K562 (cell line): Measurements from ENCODE around the gene CLIC1. TPM values are rescaled to one million over a fixed set of nuclear protein-coding genes. Genes with fewer than 3 reads are reported as not detected.

Source experiments
- CHD2 ChIP-seq: IDR thresholded peaks from 2 replicates; pipeline ENCODE4 v1.6.1; 2011; ENCODE audit warnings: low read depth, low read length
- HDAC1 ChIP-seq, 2 experiments: fragments of 450-650 bp; IDR thresholded peaks; 2 replicates each; pipeline ENCODE4 v1.6.1; 2016 to 2017; ENCODE audit warnings: inconsistent platforms in 1 of 2, mild to moderate bottlenecking in 1 of 2, moderate library complexity in 1 of 2
- IFI16 ChIP-seq: fragments of 250-450 bp; sonication (Bioruptor Pico); IDR thresholded peaks from 2 replicates; pipeline ENCODE4 v2.1.2; 2022; ENCODE audit warnings: mild to moderate bottlenecking, inconsistent platforms
- KAT7 ChIP-seq: sonication (generic); formaldehyde crosslinking; IDR thresholded peaks from 2 replicates; pipeline ENCODE4 v1.8.0; 2022; ENCODE audit warnings: missing genetic modification reagents, mild to moderate bottlenecking, borderline replicate concordance
- KLF13 ChIP-seq: fragments of 450-650 bp; IDR thresholded peaks from 2 replicates; pipeline ENCODE4 v1.6.1; 2016; ENCODE audit warnings: missing genetic modification characterization, low read depth, mild to moderate bottlenecking, missing compliant biosample characterization, moderate library complexity, borderline replicate concordance
- LEF1 ChIP-seq: fragments of 450-650 bp; IDR thresholded peaks from 2 replicates; pipeline ENCODE4 v1.6.1; 2016; ENCODE audit warnings: mild to moderate bottlenecking
- MTA1 ChIP-seq: fragments of 450-650 bp; IDR thresholded peaks from 2 replicates; pipeline ENCODE4 v1.6.1; 2017; ENCODE audit warnings: borderline replicate concordance
- NCOR1 ChIP-seq: fragments of 450-650 bp; IDR thresholded peaks from 2 replicates; pipeline ENCODE4 v1.6.1; 2016; ENCODE audit warnings: mild to moderate bottlenecking, moderate library complexity
- SMC3 ChIP-seq: conservative IDR thresholded peaks from 2 replicates; pipeline ENCODE4 v1.6.1; 2011; ENCODE audit warnings: low read depth, low read length, improper control_type of control experiment; ENCODE audit not compliant: insufficient read depth
- SREBF1 ChIP-seq: fragments of 150-350 bp; IDR thresholded peaks from 2 replicates; pipeline ENCODE4 v1.6.1; 2014; ENCODE audit warnings: antibody characterized with exemption, low read depth, low read length, borderline replicate concordance
- SUPT5H ChIP-seq: fragments of 450-650 bp; IDR thresholded peaks from 2 replicates; pipeline ENCODE4 v1.6.1; 2016
- TCFL5 ChIP-seq: fragments of 250-450 bp; sonication (Bioruptor Pico); conservative IDR thresholded peaks from 2 replicates; pipeline ENCODE4 v1.6.1; 2021; ENCODE audit warnings: mild to moderate bottlenecking, moderate library complexity, matching md5 sums
- TRIM24 ChIP-seq, 2 experiments: fragments of 450-650 bp; IDR thresholded peaks; 2 replicates each; pipeline ENCODE4 v1.6.1; 2016
- ZNF696 ChIP-seq: fragments of 250-450 bp; sonication (Bioruptor Pico); conservative IDR thresholded peaks from 2 replicates; pipeline ENCODE4 v1.4.0; 2020; ENCODE audit warnings: mild to moderate bottlenecking, moderate library complexity
- polyA plus RNA-seq, 8 experiments: library from polyadenylated mRNA; depleted of rRNA in 4 of 8; stranded (reverse) in 5 of 8; unstranded in 3 of 8; fragments of >200 nt; fragmentation: Nextera tagmentation in 2 of 8; fragmentation: Illumina TruSeq in 1 of 8; extraction: Ambion mirVana in 2 of 8; extraction: Trizol in 1 of 8; gene quantifications; 2 replicates each; pipeline versions ENCODE4 v1.2.1 to v1.2.3, GENCODE V29; 2011 to 2014; ENCODE audit warnings: inconsistent platforms in 1 of 8, missing spikeins in 1 of 8
- total RNA-seq, 7 experiments: library from RNA; depleted of rRNA in 6 of 7; stranded (reverse); fragments of >200 nt in 6 of 7; fragmentation: Illumina TruSeq in 2 of 7; extraction: Trizol in 2 of 7; gene quantifications; 2 replicates each; pipeline versions ENCODE4 v1.2.1 to v1.2.3, GENCODE V29; 2011 to 2021; ENCODE audit warnings: low replicate concordance in 1 of 7
- TF ChIP-seq, protein P1 (sequence below): sonication (generic); formaldehyde crosslinking; IDR thresholded peaks from 2 replicates; pipeline ENCODE4 v1.8.0; 2022; ENCODE audit warnings: mild to moderate bottlenecking, missing genetic modification reagents
- TF ChIP-seq, protein P2 (sequence below): sonication (generic); formaldehyde crosslinking; IDR thresholded peaks from 2 replicates; pipeline ENCODE4 v1.8.1; 2022; ENCODE audit warnings: missing genetic modification reagents
- TF ChIP-seq, protein P3 (sequence below): fragments of 450-650 bp; IDR thresholded peaks from 2 replicates; pipeline ENCODE4 v1.6.1; 2016; ENCODE audit warnings: mild to moderate bottlenecking
- TF ChIP-seq, protein P4 (sequence below): fragments of 450-650 bp; formaldehyde crosslinking; IDR thresholded peaks from 2 replicates; pipeline ENCODE4 v1.4.0; 2020; ENCODE audit warnings: mild to moderate bottlenecking, moderate library complexity

Gene CLIC1
- total and polyA plus RNA-seq, 9 of the 15 experiments (the other 6 are each of a cell fraction or from before 2014, with no cell fraction given): 1,267 to 2,419 (median 1,808) TPM

DNA sequence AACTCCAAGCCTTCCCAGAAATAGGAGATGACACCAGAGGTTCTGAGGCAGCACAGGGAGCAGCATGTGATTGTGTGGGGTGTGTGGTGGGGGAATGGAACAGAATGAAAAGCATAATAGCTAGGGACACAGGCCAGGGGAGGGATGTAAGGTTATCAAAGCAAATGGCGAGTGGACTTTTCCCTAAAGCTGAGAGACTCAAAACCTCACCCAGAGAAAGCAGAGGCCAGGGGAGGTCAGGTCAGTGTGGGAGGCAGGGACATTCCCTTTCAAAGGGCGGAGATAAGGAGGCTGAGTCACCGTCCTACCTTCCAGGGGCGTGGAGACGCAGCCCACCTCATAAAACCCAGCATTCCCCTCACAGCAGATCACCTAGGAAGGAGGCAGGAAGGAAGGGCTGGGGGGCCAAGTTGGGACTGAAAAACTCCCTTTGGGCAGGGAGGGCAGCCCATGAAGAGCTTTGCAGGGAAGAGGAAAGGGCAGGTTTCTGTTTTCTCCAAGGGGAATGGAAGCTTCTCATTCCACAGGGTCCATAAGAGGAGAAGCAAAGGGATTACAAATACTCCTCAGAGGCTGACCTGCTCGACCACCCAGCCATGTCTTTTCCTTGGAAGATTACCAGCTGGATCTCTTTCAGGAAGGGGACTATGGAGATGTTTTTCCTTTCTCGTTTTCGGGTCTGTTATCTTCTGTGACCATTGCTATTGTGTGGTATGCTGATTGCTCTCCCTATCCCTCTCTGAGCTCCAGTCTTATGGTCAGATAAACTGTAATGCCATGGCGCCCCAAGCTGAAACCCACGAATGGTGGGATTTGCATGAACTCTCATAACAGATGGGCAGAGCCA, 45.9 kb downstream of the CLIC1 start (continued):
- TF ChIP-seq TCFL5 (CRISPR knock-in tag) (no peak), IFI16 (CRISPR knock-in tag) (no peak), HDAC1 (IDR thresholded peaks at IDR 0.05) (peak; percentile 79 to 94; a peak in 2 of 4 replicates), LEF1 (peak; percentile 95), MTA1 (peak; percentile 93), CHD2 (peak; percentile 51; the same call in 1 of the 2 replicates), KAT7 (CRISPR knock-in tag) (peak; percentile 94), SREBF1 (no peak; the same call in 1 of the 2 replicates), TRIM24 (IDR thresholded peaks at IDR 0.05) (peak; percentile 51 to 55; a peak in 2 of 4 replicates), NCOR1 (peak; percentile 81), KLF13 (tag) (peak; percentile 64), SUPT5H (peak; percentile 81), SMC3 (peak; percentile 5; the same call in 1 of the 2 replicates), ZNF696 (CRISPR knock-in tag) (no peak)
- TF ChIP-seq, protein P1, sequence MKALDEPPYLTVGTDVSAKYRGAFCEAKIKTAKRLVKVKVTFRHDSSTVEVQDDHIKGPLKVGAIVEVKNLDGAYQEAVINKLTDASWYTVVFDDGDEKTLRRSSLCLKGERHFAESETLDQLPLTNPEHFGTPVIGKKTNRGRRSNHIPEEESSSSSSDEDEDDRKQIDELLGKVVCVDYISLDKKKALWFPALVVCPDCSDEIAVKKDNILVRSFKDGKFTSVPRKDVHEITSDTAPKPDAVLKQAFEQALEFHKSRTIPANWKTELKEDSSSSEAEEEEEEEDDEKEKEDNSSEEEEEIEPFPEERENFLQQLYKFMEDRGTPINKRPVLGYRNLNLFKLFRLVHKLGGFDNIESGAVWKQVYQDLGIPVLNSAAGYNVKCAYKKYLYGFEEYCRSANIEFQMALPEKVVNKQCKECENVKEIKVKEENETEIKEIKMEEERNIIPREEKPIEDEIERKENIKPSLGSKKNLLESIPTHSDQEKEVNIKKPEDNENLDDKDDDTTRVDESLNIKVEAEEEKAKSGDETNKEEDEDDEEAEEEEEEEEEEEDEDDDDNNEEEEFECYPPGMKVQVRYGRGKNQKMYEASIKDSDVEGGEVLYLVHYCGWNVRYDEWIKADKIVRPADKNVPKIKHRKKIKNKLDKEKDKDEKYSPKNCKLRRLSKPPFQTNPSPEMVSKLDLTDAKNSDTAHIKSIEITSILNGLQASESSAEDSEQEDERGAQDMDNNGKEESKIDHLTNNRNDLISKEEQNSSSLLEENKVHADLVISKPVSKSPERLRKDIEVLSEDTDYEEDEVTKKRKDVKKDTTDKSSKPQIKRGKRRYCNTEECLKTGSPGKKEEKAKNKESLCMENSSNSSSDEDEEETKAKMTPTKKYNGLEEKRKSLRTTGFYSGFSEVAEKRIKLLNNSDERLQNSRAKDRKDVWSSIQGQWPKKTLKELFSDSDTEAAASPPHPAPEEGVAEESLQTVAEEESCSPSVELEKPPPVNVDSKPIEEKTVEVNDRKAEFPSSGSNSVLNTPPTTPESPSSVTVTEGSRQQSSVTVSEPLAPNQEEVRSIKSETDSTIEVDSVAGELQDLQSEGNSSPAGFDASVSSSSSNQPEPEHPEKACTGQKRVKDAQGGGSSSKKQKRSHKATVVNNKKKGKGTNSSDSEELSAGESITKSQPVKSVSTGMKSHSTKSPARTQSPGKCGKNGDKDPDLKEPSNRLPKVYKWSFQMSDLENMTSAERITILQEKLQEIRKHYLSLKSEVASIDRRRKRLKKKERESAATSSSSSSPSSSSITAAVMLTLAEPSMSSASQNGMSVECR (CRISPR knock-in tag): no peak
- TF ChIP-seq, protein P2, sequence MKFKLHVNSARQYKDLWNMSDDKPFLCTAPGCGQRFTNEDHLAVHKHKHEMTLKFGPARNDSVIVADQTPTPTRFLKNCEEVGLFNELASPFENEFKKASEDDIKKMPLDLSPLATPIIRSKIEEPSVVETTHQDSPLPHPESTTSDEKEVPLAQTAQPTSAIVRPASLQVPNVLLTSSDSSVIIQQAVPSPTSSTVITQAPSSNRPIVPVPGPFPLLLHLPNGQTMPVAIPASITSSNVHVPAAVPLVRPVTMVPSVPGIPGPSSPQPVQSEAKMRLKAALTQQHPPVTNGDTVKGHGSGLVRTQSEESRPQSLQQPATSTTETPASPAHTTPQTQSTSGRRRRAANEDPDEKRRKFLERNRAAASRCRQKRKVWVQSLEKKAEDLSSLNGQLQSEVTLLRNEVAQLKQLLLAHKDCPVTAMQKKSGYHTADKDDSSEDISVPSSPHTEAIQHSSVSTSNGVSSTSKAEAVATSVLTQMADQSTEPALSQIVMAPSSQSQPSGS: no peak
- TF ChIP-seq, protein P3, sequence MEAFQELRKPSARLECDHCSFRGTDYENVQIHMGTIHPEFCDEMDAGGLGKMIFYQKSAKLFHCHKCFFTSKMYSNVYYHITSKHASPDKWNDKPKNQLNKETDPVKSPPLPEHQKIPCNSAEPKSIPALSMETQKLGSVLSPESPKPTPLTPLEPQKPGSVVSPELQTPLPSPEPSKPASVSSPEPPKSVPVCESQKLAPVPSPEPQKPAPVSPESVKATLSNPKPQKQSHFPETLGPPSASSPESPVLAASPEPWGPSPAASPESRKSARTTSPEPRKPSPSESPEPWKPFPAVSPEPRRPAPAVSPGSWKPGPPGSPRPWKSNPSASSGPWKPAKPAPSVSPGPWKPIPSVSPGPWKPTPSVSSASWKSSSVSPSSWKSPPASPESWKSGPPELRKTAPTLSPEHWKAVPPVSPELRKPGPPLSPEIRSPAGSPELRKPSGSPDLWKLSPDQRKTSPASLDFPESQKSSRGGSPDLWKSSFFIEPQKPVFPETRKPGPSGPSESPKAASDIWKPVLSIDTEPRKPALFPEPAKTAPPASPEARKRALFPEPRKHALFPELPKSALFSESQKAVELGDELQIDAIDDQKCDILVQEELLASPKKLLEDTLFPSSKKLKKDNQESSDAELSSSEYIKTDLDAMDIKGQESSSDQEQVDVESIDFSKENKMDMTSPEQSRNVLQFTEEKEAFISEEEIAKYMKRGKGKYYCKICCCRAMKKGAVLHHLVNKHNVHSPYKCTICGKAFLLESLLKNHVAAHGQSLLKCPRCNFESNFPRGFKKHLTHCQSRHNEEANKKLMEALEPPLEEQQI: no peak
- TF ChIP-seq, protein P4, sequence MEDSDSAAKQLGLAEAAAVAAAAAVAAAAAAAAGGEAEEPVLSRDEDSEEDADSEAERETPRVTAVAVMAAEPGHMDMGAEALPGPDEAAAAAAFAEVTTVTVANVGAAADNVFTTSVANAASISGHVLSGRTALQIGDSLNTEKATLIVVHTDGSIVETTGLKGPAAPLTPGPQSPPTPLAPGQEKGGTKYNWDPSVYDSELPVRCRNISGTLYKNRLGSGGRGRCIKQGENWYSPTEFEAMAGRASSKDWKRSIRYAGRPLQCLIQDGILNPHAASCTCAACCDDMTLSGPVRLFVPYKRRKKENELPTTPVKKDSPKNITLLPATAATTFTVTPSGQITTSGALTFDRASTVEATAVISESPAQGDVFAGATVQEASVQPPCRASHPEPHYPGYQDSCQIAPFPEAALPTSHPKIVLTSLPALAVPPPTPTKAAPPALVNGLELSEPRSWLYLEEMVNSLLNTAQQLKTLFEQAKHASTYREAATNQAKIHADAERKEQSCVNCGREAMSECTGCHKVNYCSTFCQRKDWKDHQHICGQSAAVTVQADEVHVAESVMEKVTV (CRISPR knock-in tag): no peak
